Measurements from ENCODE around the gene CMC2. TPM values are rescaled to one million over a fixed set of nuclear protein-coding genes. Genes with fewer than 3 reads are reported as not detected.

Gene CMC2
- total RNA-seq, 1 donor from 2014 or later: 93.3 TPM

- intact Hi-C loops (cut with micrococcal nuclease): no loop called here
These were observed 25.6 kb downstream of the CMC2 start for GRCh38 chr16:80981103-80981502.

DNA sequence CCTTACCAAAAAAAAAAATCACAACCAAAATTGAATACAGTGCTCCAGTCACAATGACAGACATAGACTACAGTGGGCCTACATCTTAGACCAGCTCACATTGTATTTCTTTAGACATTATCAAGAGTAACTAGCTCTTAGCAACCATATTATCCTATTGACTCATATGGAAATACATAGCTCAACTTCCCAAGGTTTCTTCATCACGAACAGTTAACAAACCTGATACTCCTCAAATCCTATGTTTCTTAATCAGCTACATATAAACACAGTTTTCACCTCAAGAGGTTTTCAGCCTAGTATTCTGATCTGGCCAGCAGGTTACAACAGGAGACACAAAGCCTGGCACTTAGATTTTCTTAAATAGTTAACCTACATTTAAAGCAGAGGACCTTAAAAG is 29.7 kb downstream of the CMC2 start:
- intact Hi-C loops (cut with micrococcal nuclease): no loop called here

- intact Hi-C loops (cut with micrococcal nuclease): no loop called here
These were observed 31.9 kb downstream of the CMC2 start for GRCh38 chr16:80974649-80975376.

DNA sequence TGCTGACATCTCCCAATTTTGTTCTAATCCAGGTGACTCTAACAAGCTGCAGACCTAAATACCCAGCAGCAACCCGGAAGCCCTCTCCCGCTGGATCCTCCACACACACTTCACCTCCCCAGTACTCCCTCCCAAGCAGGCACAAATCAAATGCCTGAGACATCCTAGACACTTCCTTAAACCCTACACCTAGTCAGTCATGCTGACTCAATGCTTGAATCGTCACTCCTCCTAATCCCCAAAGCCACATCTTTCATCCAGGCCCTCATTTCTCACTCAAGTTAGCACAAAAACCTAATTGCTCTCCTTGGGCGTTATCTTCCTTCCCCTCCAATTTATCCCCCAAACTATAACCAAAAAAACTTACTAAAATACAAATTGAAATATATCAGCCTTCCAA is 32.7 kb downstream of the CMC2 start:
- intact Hi-C loops (cut with micrococcal nuclease): no loop called here

GRCh38 chr16:80972611-80973010 is 34.1 kb downstream of the CMC2 start:
- intact Hi-C loops (cut with micrococcal nuclease): no loop called here

GRCh38 chr16:80971819-80972218 is 34.9 kb downstream of the CMC2 start:
- intact Hi-C loops (cut with micrococcal nuclease): no loop called here

DNA sequence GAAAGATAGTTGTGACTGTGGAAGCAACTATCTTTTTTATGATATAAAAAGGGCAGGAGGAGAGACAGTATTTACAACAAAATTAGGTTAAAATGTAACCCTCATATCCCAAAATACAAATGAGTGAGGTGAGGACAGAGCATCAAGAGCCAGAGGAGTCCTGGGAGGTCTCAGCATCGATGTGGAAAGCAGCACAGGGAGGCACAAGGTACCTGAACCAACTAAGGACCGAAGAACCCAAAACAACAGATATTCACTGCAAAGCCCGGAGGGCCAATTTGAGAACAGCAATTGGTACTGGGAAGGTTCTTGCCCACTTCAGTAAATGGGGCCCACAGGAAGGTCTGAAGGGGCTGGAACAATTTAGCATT is 37.6 kb downstream of the CMC2 start:
- intact Hi-C loops (cut with micrococcal nuclease): no loop called here

- intact Hi-C loops (cut with micrococcal nuclease): no loop called here
These were observed 38.1 kb downstream of the CMC2 start for GRCh38 chr16:80968386-80969113.

DNA sequence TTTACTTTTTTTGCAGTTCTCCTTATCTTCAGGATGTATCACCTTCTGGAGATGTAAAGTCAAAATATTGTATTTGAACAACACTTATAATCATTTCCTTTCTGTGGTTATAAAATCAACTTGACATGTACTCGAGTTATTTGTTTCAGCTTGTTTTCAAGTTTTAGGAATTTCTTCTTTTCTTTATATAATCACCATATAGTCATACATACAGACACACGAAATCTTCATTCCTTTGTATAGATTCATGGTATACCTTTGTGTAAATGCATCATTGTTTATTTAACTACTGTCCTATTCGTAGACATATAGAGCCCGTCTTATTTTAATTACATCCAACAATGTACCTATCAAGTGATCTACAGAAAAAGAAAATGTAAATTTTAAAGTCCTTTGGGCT is 40.1 kb downstream of the CMC2 start:
- intact Hi-C loops (cut with micrococcal nuclease): no loop called here

- intact Hi-C loops (cut with micrococcal nuclease): no loop called here
These were observed 42.3 kb downstream of the CMC2 start for GRCh38 chr16:80964351-80964750.

- intact Hi-C loops (cut with micrococcal nuclease): no loop called here
These were observed 43.8 kb downstream of the CMC2 start for GRCh38 chr16:80962879-80963278.

- intact Hi-C loops (cut with micrococcal nuclease): no loop called here
These were observed 48.4 kb downstream of the CMC2 start for GRCh38 chr16:80958284-80958683.

GRCh38 chr16:80954985-80955384 is 51.7 kb downstream of the CMC2 start:
- intact Hi-C loops (cut with micrococcal nuclease): no loop called here

GRCh38 chr16:80948886-80949493 is 57.7 kb downstream of the CMC2 start:
- intact Hi-C loops (cut with micrococcal nuclease): no loop called here

GRCh38 chr16:80947708-80948625 is 58.7 kb downstream of the CMC2 start:
- intact Hi-C loops (cut with micrococcal nuclease): no loop called here

GRCh38 chr16:80947239-80947638 is 59.4 kb downstream of the CMC2 start:
- intact Hi-C loops (cut with micrococcal nuclease): no loop called here

DNA sequence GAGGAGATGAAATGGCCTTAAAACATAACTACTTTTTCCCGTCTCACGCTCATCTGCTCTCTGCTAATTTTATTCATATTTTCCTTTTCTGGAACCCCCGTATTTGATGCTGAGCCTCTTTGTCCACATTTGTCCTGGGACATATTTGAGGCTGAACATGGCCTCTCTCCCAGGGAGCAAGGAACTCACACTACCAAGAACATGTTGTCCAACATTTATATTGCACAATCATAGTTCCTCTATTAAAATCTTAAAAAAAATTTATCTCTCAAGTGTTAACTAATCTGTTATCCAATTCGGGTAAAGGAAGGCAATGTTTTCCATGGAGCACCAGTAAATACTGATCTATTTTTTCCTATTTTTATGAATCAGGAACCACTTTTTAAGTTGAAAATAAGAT is 60.2 kb downstream of the CMC2 start:
- intact Hi-C loops (cut with micrococcal nuclease): no loop called here

DNA sequence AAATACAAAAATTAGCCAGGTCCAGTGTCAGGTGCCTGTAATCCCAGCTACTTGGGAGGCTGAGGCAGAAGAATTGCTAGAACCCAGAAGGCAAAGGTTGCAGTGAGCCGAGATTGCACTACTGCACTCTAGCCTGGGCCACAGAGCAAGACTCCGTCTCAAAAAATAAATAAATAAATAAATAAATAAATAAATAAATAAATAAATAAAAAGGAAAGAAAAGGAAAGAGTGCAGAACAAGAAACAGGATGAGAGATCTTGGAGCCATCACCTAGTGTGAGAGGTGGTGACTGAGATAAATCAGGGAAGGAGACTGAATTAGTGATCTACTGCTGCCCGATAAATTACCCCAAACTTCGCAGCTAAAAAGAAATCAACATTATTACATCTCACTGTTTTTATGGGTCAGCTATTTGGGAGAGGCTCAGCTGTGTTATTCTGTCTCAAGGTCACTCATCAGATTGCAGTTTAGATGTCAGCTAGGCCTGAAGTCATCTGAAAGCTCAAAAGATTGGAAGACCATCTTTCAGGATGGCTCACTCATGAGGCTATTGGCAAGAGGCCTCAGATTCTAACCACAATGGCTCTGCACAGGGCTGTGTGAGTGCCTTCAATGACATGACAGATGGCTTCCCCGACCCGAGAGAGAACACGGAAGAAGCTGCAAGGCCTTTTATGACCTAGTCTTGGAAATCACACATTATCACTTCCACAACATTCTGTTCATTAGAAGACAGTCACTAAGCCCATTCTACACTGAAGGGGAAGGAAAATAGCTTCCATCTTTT is 66.4 kb downstream of the CMC2 start:
- intact Hi-C loops (cut with micrococcal nuclease): no loop called here

DNA sequence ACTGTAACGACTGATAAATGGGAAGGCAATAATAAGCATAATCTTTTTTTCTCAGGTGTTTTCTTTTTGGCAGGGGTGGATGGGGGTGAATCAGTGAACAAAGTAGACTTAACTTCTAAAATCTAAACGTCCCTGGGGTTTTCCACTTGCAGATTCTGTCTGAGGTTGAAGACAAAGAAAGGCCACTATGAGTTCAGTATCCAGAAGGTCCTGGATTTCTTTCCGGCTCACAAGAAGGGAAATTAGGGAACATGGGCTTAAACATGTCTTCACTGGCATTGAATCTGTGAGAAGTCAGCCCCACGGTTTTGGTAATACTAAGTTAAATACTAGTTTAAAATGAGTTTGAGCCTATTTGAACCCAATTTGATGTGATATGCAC is 67.8 kb downstream of the CMC2 start:
- intact Hi-C loops (cut with micrococcal nuclease): no loop called here

- intact Hi-C loops (cut with micrococcal nuclease): no loop called here
These were observed 68.4 kb downstream of the CMC2 start for GRCh38 chr16:80938004-80938878.

Data from T-helper 2 cell treated with Interferon-gamma antibody and Interleukin-4, amounts not matched to agents 100 ng/mL and 5 ng/mL, for 36 hours (primary cell).